ENCODE results near the gene PKP3.

GRCh38 chr11:415640-416041 is 21.6 kb downstream of the PKP3 start:
- TF ChIP-seq CTCF (IDR thresholded peaks at IDR 0.05) = no peak
- no peak for TF ChIP-seq CEBPB (IDR thresholded peaks at IDR 0.05)
- TF ChIP-seq CBX8 (IDR thresholded peaks at IDR 0.05) = no peak
- TF ChIP-seq RCOR1 (IDR thresholded peaks at IDR 0.05; ENCODE audit: low read depth, low read length) = no peak
- TF ChIP-seq FOXS1 (CRISPR knock-in tag; IDR thresholded peaks at IDR 0.05) = no peak
- no peak for TF ChIP-seq HDAC2 (IDR thresholded peaks at IDR 0.05)
